NCI-H2196 (cell line): ENCODE measurements around the gene CIB4.

Source experiments
- DNase-seq: peaks from one replicate; lab custom pipeline; 2025; ENCODE audit not compliant: unreplicated experiment; lab: John Stamatoyannopoulos, UW

The CIB4 gene

DNA sequence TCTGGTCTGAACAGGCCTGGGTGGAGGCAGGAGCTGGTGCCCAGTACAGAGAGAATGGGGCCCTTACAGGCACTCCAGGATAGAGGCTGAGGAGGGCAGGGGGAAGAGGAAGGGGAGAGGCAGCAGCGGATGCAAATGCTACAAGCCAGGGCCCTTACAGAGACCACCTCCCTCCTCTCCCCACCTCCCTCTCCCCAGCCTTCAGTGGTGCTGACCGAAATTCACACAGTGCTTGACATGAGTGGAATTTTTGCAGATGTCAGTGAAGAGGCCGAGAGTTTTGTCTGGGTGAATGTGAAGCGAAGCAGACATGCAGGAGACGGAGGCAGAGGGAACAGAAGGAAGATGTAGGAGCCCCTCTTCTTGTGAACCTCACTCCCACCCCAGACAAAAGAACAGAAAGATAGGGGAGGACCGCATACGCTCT, 31.9 kb downstream of the CIB4 start:
- DNase-seq, result no peak

DNA sequence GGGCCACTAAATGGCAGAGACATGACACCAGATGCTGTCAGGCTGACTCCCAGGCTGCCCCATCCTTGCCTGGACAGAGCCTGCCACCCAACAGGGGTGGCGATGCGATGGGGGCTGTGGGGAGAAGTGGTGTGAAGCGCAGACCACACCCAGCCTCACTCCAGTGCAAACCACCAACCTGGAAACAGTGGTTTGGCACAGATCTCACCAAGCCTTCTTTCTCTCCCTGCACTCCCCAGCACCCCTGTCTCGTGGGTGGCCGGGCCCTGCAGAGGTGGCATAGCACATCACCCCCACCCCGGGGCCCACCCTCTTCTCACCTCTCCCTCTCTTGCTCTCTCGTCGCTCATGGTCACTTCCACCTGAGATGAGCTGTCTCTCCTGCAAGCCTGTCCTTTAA, 32.6 kb downstream of the CIB4 start:
- no peak for DNase-seq

- DNase-seq, result no peak
Measured at GRCh38 chr2:26607698-26608097, 33.5 kb downstream of the CIB4 start.

- DNase-seq, result no peak
Measured at GRCh38 chr2:26606847-26607190, 34.3 kb downstream of the CIB4 start.

- DNase-seq, result no peak
Measured at GRCh38 chr2:26605999-26606846, 34.9 kb downstream of the CIB4 start.

GRCh38 chr2:26605195-26605998, 35.8 kb downstream of the CIB4 start:
- DNase-seq, result peak; percentile 75

GRCh38 chr2:26602575-26602974, 38.6 kb downstream of the CIB4 start:
- DNase-seq, result no peak

DNA sequence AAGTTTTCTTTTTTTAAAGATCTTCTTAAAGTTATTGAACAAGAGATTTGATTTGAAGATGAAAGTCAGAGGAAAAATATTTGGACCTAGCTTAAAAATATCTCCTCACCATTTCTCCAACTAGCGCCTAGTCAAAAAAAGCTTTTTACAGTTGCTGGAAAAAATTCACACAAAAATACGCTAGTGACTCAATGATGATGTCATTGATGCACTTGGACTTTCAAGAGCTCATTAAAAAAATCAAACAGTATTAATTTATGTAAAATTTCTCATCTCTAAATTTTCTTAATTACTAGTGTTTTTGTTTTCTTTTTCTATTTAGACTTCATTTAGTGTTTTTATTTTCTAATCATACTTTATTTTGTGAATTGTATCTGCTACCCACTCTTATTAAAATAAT, 41.8 kb downstream of the CIB4 start:
- no peak for DNase-seq

DNA sequence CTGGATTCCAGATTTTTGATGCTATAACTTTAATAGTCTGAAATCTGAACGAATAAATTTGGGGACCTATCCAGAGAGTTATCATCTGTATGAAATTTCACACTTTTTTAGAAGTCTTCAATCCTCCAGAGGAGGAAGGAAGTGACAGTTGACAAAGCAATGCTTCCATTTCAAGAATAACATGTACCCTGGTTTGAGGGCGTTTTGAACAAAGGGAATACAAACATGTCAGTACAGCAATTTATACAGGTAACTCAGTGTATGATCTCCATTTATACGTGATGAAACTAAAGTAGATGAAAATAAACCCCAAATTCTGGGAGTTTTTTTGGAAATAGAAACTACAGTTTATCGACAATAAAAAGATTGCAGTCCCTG, 42.2 kb downstream of the CIB4 start:
- DNase-seq, result no peak

DNA sequence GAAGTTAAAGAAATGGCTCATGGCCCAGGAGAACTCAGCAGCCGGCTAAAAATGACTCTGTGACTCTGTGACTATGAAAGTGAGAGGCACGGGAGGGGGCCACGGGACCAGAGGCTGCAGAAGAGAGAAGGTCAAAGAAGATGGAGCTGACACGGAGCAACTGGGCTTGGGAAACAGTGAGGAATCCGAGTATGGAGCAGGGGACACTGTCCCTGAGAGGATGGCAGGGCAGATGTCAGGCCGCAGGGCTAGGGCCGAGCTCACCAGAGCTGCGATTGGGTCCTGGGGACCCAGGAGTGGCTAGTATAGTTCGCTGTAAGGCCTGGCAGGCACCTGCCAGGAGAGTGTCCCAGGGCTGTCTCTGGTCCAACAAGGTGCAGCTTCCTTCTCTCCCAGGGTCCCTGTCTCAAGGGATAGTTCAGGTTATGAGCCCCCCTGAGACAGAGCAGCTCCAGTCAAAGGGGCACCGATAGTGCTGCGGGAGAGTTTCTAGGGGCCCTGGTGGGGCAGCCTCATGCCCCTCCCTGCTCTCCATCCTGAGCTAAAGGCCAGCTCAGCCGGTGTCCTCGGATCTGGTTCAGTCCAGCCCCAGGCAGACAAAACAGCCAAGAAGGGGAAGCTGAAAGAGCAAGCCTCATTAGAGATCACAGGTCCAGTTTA, 42.7 kb downstream of the CIB4 start:
- DNase-seq, result no peak

DNA sequence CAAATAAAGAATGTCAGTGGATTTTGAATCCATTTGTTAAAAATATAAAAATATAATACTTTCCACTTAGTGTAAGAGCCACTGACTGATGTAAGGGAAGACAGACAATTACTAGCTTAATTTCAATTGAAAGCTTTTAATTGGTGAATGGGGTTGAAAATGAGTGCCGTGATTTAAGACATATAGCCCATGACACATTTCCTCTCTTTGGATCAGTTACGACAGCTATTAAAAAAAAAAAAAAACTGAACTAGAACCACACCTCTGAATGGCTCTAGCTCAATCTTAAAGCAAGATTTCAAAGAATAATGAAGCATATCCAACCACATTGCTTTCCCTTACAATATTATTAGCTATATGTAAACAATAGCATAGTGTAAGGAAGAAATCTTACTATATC, 44.0 kb downstream of the CIB4 start:
- DNase-seq, result no peak

DNA sequence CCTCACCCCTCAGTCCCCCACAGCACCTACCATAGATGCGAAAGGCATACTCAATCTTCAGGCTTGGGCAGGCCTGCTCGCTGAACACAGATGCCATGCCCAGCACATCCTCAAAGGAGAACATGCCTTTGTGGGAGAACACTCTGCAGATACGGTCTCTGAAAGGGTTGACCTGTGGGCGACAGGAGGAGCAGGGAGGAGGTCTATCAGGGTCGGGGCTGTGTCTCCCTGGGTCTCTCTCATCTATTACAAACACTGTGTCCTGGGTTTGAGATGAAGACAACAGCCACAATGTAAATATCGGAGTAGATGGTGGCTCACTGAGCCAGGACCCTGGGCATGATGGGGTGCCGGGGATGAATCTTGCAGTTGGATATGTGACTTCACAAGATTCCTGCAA, 46.0 kb downstream of the CIB4 start:
- no peak for DNase-seq

- no peak for DNase-seq
Measured at GRCh38 chr2:26591619-26592505, 49.3 kb downstream of the CIB4 start.

DNA sequence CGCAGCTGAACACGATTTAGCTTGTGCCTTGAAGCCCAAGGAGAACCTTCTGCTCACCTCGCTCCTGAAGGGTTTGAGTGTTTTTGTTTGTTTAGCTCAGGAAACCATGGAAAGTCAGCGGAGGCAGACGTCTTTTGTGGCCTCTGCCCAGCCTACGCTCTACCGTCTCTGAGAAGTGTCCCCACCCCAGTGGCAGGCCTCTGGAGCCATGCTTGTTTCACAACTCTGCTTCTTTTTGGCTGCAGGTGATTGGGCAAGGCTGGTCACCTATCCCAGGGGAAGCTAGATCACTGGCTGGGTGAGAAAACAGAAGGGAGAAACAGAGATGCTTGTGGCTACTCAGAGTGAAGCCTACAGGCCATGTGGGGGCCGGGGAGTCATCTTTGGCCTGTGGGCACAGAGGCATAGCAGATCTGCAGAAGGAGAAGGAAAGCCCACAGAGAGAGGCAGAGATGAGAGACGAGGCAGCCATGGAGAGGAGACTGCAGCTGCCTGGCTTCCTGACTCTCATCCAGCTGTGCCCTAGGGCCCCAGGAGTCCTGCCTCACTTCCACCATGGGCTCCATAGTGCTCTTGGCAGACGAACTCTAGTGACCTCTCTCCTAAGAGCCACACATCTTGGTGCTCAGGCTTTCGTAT, 50.1 kb downstream of the CIB4 start:
- no peak for DNase-seq

DNA sequence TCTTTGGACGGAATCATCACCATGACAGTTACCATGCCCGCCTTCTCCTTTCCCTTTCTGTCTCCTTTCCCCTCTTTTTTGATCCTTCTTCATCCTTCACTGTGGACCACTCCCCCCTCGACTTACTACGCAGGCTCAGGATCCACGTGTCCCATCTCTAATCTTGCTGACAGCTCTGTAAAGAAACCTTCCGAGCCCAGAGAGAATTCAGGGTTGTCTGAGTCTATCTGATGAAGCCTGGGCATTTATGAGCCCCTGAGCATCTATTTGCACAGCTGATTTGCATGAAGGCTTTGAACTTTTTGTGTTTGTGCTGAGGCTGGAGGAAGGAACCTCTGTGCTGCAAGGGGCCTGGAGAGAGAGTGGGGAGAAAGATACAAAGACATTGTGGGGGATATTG, 50.7 kb downstream of the CIB4 start:
- no peak for DNase-seq

GRCh38 chr2:26588576-26588975, 52.6 kb downstream of the CIB4 start:
- no peak for DNase-seq

GRCh38 chr2:26587994-26588393, 53.2 kb downstream of the CIB4 start:
- DNase-seq, result no peak

DNA sequence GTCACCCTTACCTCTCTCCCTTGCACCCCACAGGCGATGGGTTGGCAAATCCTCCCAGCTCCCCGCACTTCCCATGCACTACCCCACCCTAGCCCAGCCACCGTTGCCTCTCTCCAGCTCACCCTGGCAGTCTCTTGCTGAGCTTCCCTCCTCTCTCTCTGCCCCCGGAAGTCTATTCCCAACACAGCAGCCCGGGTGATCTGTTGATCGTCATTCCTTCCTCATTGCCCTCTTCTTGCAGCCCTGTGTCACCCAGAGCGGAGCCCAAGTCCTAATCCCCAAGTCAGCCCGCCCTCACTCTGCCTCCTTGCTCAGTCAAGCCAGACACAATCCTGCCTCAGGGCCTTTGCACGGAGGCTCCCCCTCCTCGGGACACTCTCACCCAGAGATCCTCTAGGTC, 55.2 kb downstream of the CIB4 start:
- DNase-seq, result no peak

- DNase-seq, result no peak
Measured at GRCh38 chr2:26585100-26585499, 56.1 kb downstream of the CIB4 start.

DNA sequence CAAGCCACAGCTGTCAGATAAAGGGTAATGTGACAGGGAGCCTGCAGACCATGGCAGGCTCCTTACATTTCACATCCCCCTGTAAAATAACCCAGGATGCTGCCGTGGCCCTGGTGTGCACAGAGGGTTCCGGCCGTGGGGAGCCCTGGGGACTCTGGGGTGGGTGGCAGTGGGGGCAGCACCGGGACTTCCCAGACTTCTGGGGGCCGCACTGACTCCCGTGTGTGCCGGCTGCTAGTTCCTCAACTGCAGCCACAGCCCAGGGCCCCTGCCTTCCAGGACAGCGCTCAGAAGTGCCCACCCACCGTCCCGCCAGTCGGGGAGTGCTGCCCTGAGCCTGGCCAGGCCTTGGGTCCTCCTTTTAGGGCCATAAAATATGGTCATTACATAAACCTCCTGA, 56.5 kb downstream of the CIB4 start:
- no peak for DNase-seq

- DNase-seq, result no peak
Measured at GRCh38 chr2:26584191-26584590, 57.0 kb downstream of the CIB4 start.
